ENCODE measurements around the gene ALPP. TPM values are rescaled to one million over a fixed set of nuclear protein-coding genes. Genes with fewer than 3 reads are reported as not detected.
"Not testable (repeated sequence)": the region's sequence is repeated elsewhere in the genome, so short reads cannot be mapped to it uniquely, and the experiment has no call there.

ALPP gene
- total RNA-seq, 1 donor, result not detected

DNA sequence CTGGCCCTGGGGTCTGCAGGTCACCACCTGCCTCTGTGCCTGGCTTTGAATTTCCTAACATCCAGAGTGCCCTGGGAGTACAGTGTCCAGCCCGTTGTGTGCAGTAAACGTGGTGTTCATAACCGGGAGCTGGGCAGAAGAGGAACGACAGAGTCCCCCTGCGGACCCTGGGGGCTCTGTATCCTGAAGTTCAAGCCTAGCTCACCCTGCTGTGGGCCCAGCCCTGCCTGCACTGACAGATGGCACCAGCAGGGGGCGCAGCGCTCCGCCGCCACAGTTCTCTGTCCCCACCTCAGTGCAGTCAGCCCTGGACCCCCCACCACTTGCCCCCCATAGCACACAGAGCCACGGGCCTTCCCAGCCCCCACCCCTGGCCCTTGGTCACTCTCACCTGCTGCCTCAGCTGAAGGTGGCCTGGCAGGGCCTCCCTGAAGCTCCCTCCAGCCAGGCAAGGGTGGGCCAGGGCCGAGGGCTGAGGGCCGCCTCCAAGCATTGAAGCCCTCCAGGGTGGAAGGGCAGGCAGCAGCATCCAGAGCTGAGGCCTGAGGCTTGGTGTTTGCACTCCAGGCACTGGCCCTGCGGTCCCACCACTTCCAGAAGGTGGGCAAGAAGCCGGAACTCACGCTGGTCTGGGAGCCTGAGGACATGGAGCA lies 43.2 kb upstream of the ALPP start:
- TF ChIP-seq, protein P1, sequence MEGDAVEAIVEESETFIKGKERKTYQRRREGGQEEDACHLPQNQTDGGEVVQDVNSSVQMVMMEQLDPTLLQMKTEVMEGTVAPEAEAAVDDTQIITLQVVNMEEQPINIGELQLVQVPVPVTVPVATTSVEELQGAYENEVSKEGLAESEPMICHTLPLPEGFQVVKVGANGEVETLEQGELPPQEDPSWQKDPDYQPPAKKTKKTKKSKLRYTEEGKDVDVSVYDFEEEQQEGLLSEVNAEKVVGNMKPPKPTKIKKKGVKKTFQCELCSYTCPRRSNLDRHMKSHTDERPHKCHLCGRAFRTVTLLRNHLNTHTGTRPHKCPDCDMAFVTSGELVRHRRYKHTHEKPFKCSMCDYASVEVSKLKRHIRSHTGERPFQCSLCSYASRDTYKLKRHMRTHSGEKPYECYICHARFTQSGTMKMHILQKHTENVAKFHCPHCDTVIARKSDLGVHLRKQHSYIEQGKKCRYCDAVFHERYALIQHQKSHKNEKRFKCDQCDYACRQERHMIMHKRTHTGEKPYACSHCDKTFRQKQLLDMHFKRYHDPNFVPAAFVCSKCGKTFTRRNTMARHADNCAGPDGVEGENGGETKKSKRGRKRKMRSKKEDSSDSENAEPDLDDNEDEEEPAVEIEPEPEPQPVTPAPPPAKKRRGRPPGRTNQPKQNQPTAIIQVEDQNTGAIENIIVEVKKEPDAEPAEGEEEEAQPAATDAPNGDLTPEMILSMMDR (IDR thresholded peaks at IDR 0.05; ENCODE audit: insufficient read depth, low read depth, low read length), result peak; percentile 50
- not testable (repeated sequence) for DNase-seq (ENCODE audit: low read depth); H3K4me3 ChIP-seq (ENCODE audit: low read depth, low read length)

DNA sequence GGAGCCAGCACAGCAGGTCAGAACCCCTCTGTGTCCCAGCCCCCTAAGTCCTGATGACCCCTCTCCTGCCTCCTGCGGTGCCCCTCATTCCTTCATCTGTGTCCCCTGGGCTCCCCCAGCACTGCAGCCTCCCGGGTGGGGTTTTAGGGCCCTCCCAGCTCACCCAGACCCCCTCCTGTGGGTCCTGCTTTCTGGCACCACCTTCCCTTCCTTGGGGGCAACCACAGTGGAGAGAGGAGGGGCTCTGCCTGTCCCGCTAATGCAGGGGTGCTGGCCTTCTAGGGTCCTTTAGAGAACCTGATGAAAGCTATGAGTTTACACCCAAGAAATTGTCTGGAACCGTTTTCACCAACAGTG lies 42.7 kb upstream of the ALPP start:
- no peak overlapping the region for H3K4me3 ChIP-seq (ENCODE audit: low read depth, low read length)
- no peak for DNase-seq (ENCODE audit: low read depth)
- TF ChIP-seq, protein P1 (IDR thresholded peaks at IDR 0.05; ENCODE audit: insufficient read depth, low read depth, low read length), result no peak

DNA sequence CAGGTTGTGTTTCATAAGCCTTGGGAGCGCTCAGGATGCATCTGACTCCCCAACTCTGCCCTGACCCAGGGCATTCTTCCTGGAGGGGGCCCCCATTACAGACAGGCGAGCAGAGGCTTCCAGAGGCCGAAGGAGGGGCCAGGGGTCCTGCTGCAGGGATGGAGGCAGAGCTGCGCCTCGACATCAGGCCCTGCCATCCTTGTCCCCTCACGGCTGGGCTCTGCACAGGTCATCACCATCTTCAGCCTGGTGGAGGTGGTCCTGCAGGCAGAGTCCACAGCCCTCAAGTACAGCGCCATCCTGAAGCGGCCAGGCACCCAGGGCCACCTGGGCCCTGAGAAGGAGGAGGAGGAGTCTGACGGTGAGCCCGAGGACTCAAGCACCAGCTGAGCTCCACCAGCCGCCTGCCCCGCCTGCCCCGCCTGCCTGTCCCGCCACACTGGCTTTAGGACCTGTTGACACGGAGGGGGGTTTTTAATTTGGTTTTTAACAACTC lies 42.3 kb upstream of the ALPP start:
- DNase-seq (ENCODE audit: low read depth), result no peak
- H3K4me3 ChIP-seq (ENCODE audit: low read depth, low read length), result no peak overlapping the region
- TF ChIP-seq, protein P1 (IDR thresholded peaks at IDR 0.05; ENCODE audit: insufficient read depth, low read depth, low read length), result no peak

DNA sequence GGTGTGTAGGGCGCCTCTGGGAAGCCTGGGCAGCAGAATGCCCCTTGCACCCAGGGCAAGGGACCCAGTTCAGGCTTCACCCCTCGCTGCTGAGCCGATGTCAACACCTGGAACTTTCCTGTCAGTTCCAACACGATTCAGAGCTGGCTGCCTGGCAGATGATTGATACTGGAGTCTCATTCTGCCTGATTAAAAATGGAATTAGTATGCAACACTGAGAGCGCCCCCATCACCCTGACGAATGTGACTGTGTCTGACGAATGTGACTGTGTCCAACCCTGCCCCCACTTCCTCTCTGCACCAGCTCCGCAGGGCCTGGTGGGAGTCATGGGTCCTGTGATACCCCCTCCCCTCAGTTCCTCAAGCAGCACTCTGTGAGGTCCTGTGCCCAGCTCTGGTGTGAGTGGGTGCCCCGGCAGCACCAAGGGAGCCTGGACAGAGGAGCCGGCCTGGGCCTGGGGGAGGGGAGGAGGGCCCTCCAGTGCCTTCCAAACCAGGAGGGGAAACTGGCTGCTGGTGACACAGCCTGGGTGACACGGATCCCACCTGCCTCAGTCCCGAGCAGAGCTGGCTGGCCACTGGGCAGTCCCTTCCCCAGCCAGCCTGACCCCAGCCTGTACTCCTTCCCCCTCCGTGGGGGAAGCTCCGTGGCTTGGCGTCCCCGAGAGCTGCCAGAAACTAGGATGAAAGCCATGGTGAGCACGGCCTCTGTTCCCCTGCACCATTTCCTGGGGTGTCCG lies 41.4 kb upstream of the ALPP start:
- DNase-seq (ENCODE audit: low read depth), result no peak
- H3K4me3 ChIP-seq (ENCODE audit: low read depth, low read length), result no peak overlapping the region
- TF ChIP-seq, protein P1 (IDR thresholded peaks at IDR 0.05; ENCODE audit: insufficient read depth, low read depth, low read length), result no peak

DNA sequence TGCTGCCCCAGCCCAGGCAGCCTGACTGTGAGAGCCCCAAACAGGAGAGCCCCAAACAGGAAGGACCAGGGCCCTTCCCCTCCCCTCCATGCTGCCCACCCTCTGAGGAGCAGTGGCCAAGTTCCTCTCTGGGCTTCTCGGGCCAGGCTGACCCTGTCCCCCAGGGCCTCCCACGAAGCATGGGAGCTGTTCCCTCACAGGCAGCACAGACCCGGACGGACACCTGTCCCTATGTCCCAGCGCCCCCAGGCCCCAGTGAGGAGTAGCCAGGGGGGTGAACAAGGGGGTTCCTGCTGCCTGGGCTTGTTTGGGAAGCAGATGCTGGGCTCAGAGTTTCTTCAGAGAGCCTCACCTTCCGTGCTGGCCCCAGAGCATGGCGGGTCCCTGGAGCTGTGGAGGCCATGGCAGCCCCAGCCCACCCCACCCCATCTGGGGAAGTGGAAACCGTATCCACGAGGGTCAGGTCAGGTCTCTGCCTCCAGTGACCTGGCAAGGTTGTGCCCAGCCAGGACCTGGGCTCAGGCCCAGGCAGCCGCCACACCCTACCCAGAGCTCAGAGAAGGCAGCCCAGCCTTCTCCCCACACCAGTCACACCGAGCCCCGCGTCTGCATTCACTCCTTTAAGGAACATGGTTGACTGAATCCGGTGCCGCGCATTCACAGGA lies 40.3 kb upstream of the ALPP start:
- DNase-seq (ENCODE audit: low read depth), result not testable (repeated sequence)

DNA sequence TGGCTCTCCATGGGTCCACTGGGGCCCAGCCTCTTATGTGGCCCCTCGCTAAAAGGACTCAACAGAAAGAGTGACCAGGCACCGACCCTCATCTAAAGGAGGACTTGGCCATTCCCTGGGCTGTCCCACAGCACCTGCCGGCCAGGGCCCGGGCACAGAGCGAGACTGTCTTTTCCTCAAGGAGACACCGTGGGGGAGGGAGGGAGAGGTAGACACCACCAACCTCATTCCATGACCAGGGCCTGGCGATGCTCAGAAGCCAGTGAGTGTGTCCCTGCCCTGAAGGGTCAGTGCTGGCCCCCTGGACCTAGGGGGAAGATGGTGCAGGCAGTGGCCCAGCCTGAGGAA lies 39.8 kb upstream of the ALPP start:
- TF ChIP-seq, protein P1 (IDR thresholded peaks at IDR 0.05; ENCODE audit: insufficient read depth, low read depth, low read length), result no peak
- H3K4me3 ChIP-seq (ENCODE audit: low read depth, low read length), result no peak overlapping the region
- no peak for DNase-seq (ENCODE audit: low read depth)

More for the DNA sequence above, 40.3 kb upstream of the ALPP start:
- not testable (repeated sequence) for H3K4me3 ChIP-seq (ENCODE audit: low read depth, low read length)

All from fibroblast of villous mesenchyme (primary cell).